Right lobe of liver (tissue), 4 donors: Measurements from ENCODE around the gene OR5AC2.

Source experiments
- POLR2A ChIP-seq: fragments of 450-650 bp; IDR thresholded peaks from one replicate; pipeline ENCODE4 v1.6.1; 2017; ENCODE audit warnings: antibody characterized with exemption, mild to moderate bottlenecking
- TF ChIP-seq, protein P1 (sequence below), 4 donors: fragments of 200-600 bp in 3 of 4; fragments of 450-650 bp in 1 of 4; IDR thresholded peaks; one replicate each; pipeline versions ENCODE4 v1.5.1 to v1.8.0; 2016 to 2022; ENCODE audit warnings: antibody characterized with exemption in 4 of 4, mild to moderate bottlenecking in 2 of 4
- donor health status: DM: no; HTN: no; CAD: no.
- donor health status: DM: no; HTN: no; CAD: no.
- donor health status: DM: no; HTN: yes; CAD: no.

DNA sequence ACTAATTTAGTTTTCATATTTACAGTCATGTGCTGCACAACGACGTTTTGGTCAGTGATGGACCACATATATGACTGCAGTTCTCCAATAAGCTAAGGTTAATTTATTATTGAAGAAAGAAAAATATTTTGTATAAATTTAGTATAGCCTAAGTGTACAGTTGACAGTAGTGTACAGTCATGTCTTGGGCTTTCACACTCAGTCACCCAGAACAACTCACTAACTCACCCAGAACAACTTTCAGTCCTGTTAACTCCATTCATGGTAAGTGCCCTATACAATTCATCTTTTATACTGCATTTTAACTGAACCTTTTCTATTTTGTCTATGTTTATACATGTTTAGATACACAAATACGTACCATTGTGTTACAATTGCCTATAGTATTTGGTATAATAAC is 48.1 kb upstream of the OR5AC2 start:
- TF ChIP-seq, protein P1, sequence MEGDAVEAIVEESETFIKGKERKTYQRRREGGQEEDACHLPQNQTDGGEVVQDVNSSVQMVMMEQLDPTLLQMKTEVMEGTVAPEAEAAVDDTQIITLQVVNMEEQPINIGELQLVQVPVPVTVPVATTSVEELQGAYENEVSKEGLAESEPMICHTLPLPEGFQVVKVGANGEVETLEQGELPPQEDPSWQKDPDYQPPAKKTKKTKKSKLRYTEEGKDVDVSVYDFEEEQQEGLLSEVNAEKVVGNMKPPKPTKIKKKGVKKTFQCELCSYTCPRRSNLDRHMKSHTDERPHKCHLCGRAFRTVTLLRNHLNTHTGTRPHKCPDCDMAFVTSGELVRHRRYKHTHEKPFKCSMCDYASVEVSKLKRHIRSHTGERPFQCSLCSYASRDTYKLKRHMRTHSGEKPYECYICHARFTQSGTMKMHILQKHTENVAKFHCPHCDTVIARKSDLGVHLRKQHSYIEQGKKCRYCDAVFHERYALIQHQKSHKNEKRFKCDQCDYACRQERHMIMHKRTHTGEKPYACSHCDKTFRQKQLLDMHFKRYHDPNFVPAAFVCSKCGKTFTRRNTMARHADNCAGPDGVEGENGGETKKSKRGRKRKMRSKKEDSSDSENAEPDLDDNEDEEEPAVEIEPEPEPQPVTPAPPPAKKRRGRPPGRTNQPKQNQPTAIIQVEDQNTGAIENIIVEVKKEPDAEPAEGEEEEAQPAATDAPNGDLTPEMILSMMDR (IDR thresholded peaks at IDR 0.05): no peak
- no peak for TF ChIP-seq POLR2A
